HG02798 (cell line): Measurements from ENCODE around the gene DOCK1.

Experiments used
- ATAC-seq: cut with Tn5 transposase; IDR thresholded peaks from one replicate; pipeline ENCODE4 v1.9.1; 2021; ENCODE audit warnings: mild to moderate bottlenecking; ENCODE audit not compliant: unreplicated experiment, poor library complexity

The DOCK1 gene

DNA sequence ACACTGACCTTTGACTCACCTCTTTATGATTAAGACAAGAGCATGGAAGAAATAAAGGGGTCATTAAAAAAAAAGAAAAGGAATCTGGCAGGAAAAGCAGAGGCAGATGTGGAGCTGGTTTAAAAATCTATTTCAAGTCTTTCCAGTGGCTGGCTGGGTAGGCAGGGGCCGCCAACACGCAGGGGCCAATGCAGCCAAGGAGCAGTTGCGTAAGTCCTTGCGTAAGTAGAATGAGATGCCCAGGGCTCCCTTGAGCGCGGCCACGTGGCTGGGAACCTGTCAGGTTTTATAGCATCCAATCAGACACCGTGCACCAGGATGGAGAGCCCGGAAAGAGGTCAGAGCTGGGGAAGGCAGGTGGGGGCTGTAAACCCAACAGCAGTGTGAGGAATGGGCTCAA lies 414.9 kb downstream of the DOCK1 start:
- no peak for ATAC-seq

DNA sequence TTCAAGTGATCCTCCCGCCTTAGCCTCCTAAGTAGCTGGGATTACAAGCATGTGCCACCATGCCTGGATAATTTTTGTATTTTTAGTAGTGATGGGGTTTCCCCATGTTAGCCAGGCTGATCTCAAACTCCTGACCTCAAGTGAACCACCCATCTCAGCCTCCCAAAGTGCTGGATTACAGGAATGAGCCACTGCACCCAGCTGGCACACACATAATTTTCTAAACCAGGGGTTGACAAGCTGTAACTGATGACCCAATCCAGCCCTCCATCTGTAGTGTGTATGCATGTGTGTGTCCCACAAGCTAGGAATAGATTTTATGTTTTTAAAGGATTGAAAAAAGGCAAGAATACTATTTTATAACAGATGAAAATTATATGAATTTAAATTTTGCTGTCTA lies 417.1 kb downstream of the DOCK1 start:
- no peak for ATAC-seq

- no peak for ATAC-seq
These were observed 420.3 kb downstream of the DOCK1 start for GRCh38 chr10:127325506-127325905.

- ATAC-seq = no peak
These were observed 421.7 kb downstream of the DOCK1 start for GRCh38 chr10:127326883-127327282.

DNA sequence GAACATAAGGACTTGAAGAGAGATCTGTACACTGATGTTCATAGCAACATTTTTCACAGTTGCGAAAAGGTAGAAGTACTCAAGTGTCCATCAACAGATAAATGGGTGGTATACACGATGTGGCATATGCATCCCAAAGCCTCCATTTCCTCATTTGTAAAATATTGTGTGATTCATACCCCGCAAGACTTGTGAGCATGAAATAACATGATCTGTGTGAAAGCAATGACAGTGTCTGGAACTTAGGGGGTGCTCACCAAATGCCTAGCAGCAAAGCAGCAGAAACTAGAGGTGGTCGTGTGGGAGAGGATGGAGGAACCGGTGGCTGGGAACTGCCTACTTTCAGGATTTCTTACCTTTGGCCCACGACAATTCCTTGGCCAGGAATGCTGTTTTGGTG lies 426.5 kb downstream of the DOCK1 start:
- no peak for ATAC-seq

DNA sequence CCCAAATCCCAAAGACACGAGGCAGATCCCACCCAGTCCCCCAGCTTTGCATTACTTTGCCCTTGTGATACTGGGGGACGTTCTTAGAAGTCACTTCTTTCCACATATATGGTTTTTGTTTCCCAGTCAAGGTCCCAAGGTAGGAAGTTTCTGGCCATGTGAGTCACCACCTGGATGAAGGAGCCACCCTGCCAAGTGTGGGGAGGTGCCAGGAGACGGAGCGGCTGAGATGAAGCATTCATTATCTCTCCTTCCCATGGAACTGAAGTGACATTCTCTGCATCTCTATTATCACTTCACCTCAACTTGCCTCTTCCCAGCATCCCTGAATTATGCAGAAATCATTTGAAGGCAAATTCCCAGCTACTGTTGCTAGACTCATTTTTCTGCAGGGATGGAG lies 427.4 kb downstream of the DOCK1 start:
- no peak for ATAC-seq

DNA sequence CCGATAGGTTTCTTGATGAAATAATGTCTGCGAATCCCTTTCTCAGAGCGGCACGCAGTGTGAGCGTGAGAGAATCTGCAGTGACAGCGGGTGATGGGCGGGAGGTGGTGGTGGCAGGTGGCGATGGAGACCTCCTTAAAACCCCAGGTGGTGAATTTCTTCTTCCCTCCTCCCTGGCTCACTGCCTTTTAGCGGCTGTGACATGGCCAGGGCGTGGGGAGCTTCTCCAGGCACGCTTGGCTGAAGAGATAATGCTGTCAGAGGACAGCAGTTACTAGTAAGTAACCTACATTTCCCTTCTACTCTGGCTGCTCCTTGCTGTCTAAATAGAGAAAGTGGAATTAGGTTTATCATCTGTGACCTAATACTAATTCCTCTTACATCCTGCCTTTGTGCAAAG lies 432.6 kb downstream of the DOCK1 start:
- ATAC-seq = no peak

DNA sequence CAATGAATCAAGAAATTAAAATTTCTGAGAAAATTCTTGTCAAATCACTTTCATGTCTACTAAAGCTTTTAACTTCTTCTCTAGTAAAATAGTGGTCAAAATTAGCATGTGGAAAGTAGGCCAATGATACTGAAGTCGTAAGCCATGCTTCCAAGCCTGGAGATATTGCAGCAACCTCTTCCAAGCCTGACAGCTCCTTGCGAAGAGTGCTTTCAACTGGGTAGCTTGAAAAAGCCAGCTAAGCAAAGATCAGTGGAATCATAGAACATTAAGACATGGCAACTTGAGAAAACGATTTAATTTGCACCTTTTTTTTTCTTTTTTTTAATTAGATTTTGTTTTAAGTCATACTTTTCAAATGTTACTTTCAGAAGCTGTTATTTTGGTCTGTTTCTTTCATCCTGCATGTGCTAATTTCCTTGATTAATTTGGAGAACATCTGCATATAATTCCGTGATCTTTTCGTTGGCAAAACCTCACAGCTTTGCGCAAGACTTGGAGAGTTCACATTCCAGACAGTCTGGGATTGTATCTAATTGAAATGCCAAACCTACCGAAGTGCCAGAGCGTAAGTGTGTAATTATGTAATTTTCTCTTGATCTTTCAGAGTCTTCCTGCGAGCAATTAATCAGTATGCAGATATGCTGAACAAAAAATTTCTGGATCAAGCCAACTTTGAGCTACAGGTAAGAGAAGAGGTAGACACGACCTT lies 433.3 kb downstream of the DOCK1 start:
- no peak for ATAC-seq

GRCh38 chr10:127343821-127344220 lies 438.6 kb downstream of the DOCK1 start:
- ATAC-seq = no peak

GRCh38 chr10:127344346-127344745 lies 439.1 kb downstream of the DOCK1 start:
- no peak for ATAC-seq

DNA sequence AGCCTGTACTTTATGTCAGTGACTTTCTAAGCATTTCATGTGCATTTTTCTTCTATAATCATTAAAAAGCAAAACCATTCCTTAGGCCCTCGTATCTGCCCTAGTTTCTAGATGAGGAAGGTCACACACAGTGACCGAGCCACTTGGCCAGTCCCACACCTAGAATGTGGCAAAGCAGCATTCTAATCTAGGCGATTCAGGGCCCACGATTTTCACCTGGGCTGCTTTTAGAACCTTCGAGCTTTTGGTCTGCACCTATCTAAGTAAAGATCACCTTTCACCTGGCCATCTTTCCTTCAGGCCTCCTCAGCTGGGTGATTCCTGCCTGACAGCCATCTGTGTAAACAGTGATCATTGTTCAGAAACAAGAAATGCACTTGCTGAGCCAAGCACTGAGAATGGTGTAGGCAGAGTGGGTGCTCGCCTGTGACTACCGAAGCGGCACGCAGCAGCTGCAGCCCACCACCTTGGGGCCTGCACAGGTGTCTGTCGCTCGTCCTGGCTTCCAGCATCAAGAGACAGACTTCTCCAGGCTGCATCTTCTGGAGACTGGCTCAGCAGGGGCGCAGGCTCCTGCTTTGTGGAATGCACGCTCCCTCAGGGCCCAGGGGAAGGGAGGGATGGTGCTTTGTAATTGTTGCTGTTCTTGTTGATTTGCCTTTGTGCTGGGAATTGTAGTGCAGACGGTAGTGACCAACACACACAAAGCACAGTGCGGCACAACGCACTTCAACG lies 440.2 kb downstream of the DOCK1 start:
- no peak for ATAC-seq

DNA sequence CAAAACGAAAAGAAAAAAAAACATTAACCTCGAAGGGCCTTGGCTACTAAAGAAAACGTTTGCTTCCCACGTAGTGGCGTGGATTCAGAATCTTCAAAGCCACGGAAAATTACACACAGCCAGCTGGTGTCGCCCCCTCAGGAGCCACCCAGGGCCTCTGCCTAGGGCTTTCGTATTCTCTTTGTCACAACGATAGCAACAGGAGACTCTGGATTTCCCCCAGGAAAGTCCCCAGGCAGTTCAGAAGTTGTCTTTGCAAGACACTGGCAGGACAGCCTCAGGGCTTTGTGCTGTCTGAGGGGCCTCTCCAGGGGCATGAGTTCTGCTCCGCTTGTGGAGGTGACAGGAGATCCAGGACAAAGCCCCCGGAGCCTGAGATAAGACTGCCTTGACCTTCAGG lies 441.4 kb downstream of the DOCK1 start:
- ATAC-seq = peak; percentile 83

GRCh38 chr10:127347202-127347959 lies 442.2 kb downstream of the DOCK1 start:
- no peak for ATAC-seq

DNA sequence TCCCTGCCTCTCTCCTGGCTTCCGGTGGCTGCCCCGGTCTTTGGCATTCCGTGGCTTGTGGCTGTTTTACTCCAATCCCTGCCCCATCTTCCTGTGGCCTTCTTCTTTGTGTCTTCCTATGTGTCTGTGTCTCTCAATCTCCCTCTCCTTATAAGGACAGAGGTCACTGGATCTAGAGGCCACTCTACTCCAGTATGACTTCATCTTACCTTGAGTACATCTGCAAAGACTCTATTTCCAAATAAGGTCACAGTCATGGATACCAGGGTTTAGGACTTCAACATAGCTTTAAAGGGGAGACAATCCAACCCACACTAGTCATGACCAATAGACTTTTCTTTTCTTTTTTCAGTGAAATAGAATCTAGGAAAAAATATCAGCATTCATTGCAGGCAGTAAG lies 444.5 kb downstream of the DOCK1 start:
- no peak for ATAC-seq

GRCh38 chr10:127351542-127351941 lies 446.3 kb downstream of the DOCK1 start:
- ATAC-seq = no peak

GRCh38 chr10:127353544-127353943 lies 448.3 kb downstream of the DOCK1 start:
- peak; percentile 55 for ATAC-seq

DNA sequence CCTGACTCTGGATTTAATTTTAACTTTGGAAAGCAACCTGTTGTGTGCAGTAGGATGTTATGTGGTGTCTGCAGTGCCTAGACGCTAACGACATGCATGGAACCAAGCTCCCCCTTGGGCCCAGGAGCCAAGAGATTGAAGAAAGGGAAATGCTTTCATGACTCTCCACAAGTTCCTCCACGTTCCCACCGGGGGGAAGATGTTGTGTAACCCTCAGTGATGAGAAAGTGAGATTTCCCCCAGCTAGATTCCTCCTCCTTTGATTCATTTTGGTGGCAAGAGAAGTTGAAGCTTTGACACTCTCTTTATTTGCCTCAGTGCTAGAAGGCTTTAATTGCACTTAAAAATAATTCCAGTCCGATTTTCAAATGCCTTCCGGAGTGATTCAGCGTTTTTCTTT lies 449.0 kb downstream of the DOCK1 start:
- ATAC-seq = no peak

GRCh38 chr10:127354992-127355391 lies 449.8 kb downstream of the DOCK1 start:
- no peak for ATAC-seq

DNA sequence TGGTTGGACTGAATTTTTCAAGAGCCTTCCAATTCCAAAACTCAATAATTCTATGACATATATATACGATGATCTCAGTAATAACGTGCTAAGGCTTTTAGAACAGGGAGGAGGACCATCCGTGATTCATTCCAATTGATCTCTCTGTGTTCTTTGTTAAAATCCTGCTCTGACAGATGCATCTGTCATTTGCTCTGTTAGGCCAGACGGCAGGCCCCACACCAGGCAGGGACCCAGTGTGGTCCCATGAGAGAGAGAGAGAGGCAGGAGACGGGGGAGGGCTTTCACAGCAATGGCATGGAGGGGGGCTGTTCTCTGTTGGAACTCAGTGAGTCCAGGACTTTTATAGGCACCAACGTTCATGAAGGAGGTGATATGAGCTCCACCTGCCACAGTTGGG lies 451.1 kb downstream of the DOCK1 start:
- no peak for ATAC-seq

GRCh38 chr10:127357265-127357664 lies 452.0 kb downstream of the DOCK1 start:
- ATAC-seq = no peak

GRCh38 chr10:127358337-127358736 lies 453.1 kb downstream of the DOCK1 start:
- ATAC-seq = no peak
